Fibroblast of the aortic adventitia (primary cell): ENCODE data around the gene PIK3C3. TPM values are rescaled to one million over a fixed set of nuclear protein-coding genes. Genes with fewer than 3 reads are reported as not detected.

Source experiments
- DNase-seq: peaks from one replicate; pipeline ENCODE4 v3.0.0-alpha.2; 2010; ENCODE audit warnings: low read depth
- H3K4me3 ChIP-seq: 2 replicates; pipeline ENCODE4 v1.5.1; 2011; ENCODE audit warnings: low read depth, mild to moderate bottlenecking, control low read depth, low read length, moderate library complexity
- CTCF ChIP-seq: IDR thresholded peaks from 2 replicates; pipeline ENCODE4 v1.5.1; 2011; ENCODE audit warnings: mild to moderate bottlenecking, low read length, control low read depth, inconsistent platforms; ENCODE audit not compliant: insufficient read depth
- total RNA-seq: library from RNA; depleted of rRNA; stranded (reverse); fragments of >200 nt; gene quantifications from 2 replicates; pipeline ENCODE4 v1.2.3, GENCODE V29; 2012; ENCODE audit warnings: low replicate concordance

Gene PIK3C3
- total RNA-seq, 1 donor, result 51.2 TPM

DNA sequence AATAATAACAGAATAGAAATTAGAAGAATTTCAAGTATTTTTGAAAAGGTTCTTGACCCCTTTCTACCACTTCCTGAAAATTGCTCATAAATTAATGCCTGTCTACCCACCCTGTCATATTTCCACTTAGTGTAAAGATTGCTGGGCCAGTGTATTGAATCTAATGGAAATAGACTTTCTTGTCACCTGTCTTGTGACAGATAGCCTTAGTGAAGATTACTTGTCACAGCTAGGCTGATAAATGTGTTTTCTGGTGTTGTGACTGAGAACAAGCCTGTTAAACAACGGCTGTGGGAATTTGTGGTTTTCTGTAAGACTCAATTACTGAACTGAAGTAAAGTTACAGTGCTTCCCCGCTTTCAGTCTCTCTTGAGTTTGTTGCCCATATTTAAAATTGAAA is 37.0 kb downstream of the PIK3C3 start:
- TF ChIP-seq CTCF, result no peak
- DNase-seq, result no peak
- H3K4me3 ChIP-seq, result no peak overlapping the region

GRCh38 chr18:41992703-41993102 is 37.7 kb downstream of the PIK3C3 start:
- TF ChIP-seq CTCF, result no peak
- no peak overlapping the region for H3K4me3 ChIP-seq
- no peak for DNase-seq

- no peak for TF ChIP-seq CTCF
- DNase-seq, result no peak
- no peak overlapping the region for H3K4me3 ChIP-seq
Observed at GRCh38 chr18:41993151-41993550, 38.1 kb downstream of the PIK3C3 start.

- TF ChIP-seq CTCF, result no peak
- no peak overlapping the region for H3K4me3 ChIP-seq
- no peak for DNase-seq
Observed at GRCh38 chr18:41996020-41996419, 41.0 kb downstream of the PIK3C3 start.

GRCh38 chr18:41999751-42000150 is 44.7 kb downstream of the PIK3C3 start:
- no peak for TF ChIP-seq CTCF
- no peak overlapping the region for H3K4me3 ChIP-seq
- DNase-seq, result no peak

DNA sequence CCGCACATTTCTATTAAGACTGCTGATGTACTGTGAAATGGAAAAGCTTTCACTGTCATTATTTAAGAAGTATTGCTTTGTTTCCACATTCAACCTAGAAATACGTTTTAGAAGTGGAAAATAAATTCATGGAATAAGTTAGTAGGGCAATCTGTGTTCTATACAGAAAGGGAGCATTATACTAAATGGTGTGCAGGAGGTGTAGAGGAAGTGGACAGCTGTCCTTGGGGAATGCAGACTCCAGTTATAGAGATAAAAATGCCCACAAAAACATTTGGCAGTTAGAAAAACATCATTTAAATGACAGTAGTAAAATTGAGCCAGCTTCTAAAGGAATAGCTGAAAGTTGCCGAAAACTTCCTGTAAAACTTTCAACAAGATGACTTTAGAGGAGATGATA is 46.8 kb downstream of the PIK3C3 start:
- no peak overlapping the region for H3K4me3 ChIP-seq
- no peak for DNase-seq
- TF ChIP-seq CTCF, result no peak

DNA sequence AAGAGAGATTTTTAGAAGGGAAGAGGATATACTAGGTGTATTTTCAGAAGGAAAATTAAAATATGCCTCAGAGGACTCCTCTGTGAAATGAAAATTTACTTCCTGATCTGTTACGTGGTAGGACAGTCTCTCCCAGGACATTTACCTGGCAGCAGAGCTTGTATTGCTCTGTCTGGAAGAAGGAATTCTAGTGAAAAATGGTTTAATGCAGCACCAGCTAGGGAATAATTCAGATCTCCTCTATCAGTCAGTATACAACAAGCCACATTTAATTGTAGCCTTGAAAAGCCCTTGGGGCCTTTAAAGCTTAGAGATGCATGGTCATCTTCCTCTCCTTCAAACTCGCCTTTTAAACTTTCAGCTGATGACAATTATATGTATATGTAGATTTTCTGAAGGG is 49.6 kb downstream of the PIK3C3 start:
- no peak for TF ChIP-seq CTCF

More for the DNA sequence above, 49.6 kb downstream of the PIK3C3 start:
- DNase-seq, result no peak
- no peak overlapping the region for H3K4me3 ChIP-seq
